ENCODE measurements around the gene ALX3.

The ALX3 gene

DNA sequence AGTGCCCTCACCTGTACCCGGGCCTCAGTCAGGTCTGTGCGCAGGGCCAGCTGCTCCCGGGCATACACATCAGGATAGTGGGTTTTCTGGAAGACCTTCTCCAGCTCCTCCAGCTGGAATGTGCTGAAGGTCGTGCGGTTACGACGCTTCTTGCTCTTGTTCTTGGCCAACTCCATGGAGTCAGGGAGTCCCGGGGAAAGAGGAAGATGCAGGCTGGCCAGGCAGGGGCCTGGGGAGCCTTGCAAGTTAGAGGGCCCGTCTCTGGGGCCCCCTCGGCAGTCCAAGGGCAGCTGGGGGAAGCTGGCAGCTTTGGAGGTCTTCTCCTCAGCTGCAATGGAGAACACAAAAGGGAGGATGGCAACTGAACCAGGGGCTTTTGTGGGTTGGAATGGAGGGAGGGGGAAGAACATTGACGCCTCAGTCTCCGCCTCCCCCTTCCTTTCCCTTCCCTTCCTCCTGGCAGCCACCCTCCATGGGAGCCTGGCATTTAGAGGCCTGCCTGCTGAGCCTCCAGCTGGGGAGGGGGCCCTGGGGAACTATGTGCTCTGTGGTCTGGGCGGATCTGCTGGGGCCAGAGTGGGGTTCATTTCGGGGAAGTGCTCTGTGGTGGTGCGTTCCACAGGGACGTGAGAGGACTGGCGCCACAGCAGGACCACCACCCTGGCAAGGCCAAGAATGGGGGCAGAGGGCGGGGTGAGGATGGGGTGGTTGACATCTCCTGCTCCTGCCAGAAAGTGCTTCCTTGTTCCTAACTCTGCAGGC, 5.7 kb downstream of the ALX3 start:
- no peak for DNase-seq

DNA sequence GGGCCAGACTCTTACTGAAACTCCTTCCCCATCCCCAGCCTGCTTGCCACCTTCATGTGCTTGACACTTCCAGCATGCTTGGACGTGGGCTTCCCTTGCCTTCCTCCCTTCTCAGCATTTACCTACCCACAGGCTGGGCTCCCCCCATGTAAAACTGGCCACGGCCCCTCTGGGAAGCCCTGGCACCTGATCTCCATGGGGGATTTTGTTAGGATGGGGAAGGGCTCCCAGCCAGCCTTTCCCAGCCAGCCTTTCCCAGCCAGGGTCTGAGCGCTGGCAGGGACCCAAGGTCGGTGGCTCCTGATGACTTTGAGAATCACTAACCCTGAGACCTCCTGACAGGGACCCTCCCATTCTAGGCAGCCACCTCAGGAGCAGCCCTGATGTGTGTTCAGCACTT, 6.7 kb downstream of the ALX3 start:
- DNase-seq, result no peak

DNA sequence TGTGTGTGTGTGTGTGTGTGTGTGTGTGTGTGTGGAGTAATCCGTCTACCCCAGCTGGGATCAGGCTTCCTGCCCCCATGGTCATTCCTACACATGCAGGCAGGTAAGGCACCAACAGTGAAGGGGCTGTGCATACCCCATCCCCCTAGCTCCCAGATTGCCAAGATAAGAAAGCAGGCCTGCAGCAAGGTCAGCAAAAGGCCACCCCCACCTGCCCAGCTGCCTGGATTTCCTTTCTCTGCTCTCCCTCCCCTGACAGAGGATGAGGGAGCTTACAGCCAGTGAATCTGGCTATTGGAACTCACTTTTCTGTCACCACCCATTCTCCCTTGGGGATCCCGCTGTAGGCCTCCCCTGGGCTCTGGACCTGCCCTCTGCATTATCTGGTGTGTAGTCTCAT, 7.9 kb downstream of the ALX3 start:
- no peak for DNase-seq

DNA sequence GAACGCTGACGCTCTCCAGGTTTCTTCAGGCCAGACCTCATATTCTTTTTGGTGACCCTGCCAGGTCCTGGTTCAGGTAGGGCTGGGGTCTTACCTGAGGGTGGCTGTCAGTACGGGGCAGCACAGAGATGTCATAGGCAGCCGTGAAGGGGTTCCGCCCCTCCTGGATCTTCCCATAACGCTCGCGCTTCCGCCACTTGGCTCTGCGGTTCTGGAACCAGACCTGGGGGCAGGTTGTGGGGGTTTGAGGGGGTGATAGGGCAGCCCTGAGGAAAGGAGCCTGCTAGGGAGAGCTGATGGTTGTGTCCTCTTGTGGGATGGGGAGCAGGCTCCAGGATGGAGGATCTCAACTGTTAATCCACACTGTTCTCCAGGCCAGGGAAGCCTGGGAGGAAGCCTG, 9.1 kb downstream of the ALX3 start:
- DNase-seq, result no peak

DNA sequence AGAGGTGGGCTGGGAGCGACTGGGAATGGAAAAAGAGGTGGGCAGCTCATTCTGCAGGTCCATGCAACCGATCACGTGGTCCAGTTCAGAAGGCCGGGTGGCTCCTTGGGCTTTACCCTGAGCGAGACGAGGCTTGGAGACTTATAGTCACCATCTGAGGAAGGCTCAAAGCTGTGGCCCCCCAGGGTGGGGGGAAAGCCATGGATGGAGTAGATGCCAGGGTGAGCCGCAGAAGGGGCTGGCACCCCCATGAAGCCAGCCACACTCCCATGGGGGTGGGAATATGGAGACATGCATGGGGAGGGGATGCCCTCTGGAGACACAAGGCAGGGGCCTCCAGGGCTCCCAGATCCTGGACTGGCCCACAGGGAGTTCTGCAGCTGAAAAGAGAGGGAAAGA, 9.8 kb downstream of the ALX3 start:
- DNase-seq, result no peak

DNA sequence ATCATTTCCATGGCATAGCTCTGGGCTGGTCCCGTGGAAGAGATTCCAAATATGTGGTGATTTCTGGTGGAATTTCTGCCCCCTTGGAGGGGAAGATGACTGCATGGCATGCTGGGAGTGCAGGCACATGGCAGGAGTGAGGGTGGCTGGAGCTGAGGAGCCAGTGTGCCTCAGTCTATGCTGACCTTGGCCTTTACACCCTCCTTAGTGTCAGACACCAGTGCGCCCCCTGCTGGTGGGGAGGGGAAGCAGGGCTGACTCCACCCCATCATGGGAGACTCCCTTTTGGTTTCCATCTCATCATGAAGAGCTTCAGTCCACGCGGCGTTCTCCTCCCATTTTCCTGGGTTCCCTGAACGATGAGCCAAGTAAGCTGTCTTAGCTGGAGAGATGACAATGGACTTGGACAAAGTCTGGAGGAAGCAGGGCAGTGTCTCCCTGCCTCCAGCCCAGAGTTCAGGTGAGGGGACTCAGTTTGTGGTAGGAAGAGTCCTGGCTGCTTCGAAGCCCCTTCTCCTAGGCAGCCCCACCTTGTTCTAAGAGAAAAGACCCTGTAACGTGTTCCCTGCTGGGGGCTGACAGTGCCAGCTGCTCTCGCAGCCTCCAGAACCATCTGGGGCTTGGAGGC, 10.3 kb downstream of the ALX3 start:
- no peak for DNase-seq

DNA sequence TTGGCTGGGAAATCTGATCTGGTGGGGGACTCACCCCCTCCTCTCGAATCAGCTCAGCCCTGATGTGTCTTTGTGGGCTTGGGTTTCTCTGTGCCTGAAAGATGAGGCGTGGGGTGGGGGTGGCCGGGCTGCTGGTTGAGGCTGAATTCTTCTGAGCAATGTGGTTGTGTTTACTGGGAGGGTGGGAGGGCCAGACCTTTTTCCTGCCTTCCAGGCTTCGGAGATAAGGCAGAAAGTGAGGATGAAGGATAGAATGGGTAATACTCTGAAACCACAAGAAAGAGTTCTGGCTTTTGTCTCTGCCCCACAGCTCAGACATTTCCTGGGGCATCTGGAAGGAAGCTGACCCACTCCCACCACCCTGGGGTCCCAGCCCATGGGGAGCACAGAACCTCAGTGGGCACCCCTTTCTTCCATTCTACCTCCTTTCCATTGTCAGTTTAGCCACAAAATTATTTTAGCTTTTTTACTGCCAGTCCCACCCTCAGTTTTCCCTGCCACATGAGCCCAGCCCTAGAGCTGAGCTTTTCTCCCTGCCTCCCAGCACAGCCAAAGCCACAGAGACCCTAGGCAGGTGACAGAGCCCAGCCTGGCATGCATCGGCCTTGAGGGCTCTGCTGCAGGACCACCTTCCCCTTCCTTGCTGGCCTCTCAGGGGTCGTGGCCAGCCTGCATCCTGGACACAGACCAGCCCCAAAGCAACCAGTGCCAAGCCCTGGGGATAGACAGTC, 11.2 kb downstream of the ALX3 start:
- DNase-seq, result no peak

DNA sequence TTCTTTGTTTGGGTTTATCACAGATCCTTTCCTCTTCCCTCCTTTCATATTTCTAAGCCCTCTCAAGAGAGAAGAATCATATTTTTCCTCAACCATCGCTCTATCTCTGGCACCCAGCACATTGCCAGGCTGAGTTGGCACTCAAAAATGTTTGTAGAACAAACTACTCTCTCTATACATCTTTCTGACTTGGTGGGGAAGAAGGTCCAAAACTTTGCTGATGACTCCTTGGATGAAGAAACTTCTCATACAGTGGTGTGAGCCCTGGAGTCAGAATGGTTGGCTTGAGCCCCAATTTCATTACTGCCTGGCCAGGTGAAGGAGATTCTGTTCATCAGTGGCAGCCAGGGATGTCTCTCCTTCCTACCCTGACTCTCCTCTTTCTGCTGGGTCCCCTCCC, 11.9 kb downstream of the ALX3 start:
- DNase-seq, result no peak

DNA sequence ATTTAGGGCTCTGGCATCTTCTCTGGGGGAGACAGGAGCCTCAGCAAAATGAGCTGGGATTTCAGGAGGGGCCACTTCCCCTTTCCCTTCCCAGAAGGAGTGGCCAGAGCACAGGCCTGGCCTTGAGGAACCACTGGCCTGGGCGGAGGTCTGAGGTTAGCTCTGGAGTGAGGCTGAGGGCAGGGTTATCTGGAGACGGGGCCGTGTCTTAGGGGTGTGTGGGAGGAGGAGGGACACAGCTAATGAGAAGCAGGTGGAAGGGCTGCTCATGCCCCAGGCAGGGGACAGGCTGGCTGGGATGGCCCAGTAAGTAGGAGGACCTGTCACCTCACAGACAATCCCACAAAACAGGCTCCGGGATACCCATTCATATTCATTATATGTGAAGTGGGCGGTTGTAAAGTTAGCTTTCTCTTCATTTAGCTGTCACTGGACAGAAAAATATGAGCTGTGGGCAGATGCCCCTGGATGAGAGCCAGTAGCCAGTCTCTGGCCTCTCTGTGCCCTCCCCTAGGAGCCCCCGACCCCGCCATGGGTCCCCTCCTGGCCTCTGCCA, 12.4 kb downstream of the ALX3 start:
- no peak for DNase-seq

DNA sequence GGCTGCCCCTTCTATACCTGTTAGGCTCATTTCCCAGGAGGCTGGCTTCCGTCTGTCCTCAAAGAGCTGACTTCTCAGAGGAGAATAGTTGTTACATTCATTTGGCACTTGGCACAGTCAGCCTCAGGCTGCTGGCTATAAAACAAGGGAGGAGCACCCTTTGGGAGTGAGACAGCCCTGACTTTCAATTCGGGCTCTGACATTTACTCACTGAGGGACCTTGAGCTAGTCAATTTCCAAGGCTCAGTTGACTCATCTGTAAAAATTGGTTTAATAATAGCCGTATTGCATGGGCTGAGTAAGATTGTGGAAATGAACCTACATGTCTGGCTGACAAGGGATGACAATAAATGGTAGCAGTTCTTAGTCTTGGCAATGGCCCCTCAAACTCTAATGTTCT, 13.7 kb downstream of the ALX3 start:
- peak; percentile 81 for DNase-seq

DNA sequence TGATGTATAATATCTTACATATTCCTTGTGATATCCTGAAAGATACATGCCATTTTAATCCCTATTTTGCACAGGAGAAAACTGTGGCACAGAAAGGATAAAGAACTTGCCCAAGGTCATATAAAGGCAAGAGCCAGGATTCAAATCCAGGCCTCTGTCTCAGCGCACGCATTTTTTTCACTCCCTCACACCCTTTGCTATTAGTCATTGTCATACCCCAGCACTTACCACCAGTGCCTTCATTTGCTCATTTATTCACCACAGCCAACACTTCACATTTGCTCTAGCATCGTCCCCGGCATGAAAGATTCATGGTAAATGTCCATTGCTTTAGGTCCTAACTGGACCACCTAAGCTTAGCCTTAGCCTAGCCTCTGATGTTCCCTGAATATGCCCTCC, 14.2 kb downstream of the ALX3 start:
- DNase-seq, result peak; percentile 41

DNA sequence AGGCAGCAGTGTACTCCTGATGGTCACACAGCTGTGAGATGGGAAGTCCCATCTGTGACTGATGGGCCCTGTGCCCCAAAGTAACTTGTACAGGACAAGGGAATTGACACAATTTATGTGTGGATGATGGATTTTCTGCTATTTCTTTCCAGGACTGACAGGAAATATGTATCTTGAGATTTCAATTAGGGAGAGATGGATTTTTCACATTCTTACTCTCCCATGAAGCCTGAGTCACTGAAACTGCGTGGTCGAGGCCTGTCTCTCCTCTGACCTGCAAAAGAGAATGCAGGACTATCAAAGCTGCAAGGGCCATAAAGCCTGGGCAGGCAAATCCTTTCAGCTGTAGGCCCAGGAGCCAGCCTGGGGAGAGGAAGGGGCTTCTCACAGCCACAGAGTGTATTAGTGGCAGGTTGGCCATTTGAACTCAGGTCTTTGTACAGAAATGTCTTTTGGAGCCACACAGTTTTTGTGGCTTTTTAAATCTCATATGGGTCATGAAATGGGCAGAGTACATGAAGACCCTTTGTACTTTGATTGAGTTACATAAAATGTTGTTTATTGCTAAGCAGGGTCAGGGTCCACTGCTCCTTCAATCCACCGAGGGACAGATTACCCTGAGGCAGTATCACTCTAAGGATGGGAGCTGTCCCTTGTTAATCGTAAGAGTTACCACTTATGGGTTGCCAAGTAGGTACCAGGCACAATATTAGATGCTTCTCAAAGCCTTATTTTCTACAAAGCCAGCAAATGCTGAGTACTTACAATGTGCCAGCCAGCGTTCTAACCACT, 14.8 kb downstream of the ALX3 start:
- peak; percentile 79 for DNase-seq

DNA sequence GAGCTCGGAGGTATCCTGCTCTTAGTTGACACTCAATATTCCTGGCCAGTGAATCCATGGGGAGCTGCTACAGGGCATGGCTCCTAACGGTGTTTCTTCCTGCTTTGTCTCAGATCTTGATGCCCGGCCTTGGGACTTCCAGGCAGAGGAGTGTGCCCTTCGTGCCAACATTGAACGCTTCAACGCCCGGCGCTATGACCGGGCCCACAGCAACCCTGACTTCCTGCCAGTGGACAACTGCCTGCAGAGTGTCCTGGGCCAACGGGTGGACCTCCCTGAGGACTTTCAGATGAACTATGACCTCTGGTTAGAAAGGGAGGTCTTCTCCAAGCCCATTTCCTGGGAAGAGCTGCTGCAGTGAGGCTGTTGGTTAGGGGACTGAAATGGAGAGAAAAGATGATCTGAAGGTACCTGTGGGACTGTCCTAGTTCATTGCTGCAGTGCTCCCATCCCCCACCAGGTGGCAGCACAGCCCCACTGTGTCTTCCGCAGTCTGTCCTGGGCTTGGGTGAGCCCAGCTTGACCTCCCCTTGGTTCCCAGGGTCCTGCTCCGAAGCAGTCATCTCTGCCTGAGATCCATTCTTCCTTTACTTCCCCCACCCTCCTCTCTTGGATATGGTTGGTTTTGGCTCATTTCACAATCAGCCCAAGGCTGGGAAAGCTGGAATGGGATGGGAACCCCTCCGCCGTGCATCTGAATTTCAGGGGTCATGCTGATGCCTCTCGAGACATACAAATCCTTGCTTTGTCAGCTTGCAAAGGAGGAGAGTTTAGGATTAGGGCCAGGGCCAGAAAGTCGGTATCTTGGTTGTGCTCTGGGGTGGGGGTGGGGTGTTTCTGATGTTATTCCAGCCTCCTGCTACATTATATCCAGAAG, 16.7 kb downstream of the ALX3 start:
- DNase-seq, result no peak

DNA sequence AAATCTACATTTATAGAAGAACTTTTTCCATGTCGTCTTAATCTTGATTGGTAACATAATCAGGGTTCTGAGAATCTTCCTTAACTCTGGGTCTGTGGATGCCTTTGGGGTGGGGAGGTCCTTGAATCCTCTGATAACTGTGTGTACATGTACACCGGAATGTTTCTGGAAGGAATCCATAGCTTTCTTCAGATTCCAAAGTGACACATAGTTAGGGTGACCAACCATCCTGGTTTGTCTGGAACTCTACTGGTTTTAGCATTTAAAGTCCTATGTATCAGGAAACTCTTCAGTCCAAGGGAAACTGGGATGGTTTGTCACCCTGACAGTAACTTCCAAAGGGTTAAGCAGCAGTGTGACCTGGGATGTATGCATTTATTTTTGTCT, 19.2 kb downstream of the ALX3 start:
- peak; percentile 75 for DNase-seq

DNA sequence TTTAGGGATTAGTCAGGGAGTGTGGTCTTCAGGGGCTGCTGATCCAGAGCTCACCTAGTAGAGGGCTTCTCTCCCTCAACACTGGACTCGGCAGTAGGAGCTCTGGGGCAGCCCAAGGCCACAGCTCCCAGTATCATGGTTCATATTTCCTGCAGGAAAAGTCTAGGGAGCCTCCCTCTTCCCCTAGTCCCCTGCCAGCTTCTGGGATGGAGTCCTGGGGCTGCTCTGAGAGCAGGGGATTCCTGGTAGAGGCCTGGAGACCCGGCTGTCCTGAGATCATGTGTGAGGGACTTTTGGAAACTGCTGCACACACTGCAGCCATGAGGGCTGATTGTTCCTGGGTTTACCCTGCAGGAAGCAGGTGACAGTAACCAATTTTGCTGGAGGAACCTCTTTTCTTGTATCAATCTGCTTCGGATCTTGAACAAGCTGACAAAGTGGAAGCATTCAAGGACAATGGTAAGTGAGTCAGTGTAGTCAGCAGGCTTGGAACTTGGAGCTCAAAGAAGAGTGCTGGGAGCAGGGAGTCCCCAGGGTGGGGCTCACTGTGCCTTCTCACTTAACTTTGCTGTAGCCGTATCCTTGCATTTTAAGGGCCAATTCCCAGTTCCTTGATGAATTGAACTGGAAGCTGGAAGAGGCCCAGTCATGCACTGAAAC, 19.7 kb downstream of the ALX3 start:
- peak; percentile 43 for DNase-seq

DNA sequence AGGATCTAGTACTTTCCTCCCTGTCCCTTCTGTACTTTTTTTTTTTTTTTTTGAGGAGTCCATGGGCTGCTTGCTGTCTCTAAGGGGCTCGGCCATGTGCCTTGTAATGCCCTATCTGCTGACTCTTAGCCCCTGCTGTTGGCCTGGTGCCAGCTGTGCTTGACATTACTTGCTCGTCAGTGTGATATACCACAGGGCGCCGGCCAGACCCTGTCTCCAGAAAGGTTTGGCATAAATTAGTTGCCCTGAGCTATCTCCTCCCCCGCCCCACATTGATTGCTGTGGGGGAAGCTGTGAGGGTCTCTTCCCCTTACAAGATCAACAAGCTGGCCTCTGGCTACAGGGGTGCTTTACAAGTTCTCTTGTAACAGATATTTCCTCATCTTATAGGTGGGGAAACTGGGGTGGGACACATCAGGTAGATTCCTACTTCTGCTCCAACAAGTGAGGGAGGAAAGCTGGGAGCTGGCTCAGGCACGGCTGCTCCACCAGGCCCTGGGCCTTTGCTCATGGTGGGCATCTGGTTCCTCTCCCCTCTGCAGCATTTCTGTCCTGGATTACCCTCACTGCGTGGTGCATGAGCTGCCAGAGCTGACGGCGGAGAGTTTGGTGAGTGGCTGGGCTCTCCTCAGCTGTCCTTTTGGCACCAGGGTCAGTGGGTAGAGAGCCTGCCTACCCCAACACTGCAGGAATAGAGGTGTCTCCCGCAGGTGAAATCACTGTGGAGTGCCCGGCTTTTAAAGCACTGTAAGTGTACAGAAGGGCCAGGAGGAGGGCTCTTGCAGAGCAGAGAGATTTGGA, 20.5 kb downstream of the ALX3 start:
- DNase-seq, result no peak

DNA sequence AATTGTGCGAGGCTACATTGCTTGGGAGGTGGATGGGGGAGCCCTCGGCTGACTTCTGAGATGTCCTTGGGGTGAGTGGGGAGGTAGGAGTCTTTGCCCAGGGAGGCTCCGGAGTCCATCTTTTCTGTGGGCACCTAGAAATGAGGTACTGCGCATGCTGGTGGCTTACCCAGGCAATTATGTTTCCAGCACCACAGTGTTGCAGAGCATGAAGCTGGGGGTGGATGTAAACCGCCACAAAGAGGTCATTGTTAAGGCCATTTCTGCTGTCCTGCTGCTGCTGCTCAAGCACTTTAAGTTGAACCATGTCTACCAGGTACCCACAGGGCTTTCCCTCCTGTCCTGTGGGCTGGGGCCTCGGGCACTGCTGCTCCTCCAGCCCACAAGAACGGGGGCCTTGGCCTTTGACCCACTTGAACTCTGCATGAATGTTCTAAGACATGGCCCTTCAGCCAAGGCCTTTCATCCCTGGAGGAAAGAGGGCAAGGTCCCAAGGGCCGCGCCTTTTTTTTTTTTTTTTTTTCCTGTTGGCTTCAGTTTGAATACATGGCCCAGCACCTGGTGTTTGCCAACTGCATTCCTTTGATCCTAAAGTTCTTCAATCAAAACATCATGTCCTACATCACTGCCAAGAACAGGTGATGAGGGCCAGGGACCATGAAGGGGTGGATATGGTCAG, 21.4 kb downstream of the ALX3 start:
- DNase-seq, result no peak

DNA sequence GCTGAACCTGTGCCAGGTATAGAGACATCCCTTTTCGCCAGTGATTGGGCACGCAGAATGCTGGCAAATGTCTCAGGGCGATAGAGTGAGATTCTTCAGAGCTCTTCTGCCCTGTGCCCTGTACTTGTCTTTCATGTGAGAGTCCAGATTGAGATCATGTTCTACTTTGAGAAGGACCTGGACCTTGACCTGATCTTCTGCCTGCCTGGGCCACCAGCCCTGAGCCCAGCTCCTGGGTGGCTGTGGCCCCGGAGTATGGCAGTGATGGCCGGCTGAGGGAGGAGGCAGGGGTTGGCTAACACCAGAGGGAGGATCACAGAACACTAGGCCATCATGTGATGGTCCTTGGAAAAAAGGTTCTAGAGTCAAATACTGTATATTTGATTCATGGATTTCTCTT, 22.2 kb downstream of the ALX3 start:
- DNase-seq, result no peak

DNA sequence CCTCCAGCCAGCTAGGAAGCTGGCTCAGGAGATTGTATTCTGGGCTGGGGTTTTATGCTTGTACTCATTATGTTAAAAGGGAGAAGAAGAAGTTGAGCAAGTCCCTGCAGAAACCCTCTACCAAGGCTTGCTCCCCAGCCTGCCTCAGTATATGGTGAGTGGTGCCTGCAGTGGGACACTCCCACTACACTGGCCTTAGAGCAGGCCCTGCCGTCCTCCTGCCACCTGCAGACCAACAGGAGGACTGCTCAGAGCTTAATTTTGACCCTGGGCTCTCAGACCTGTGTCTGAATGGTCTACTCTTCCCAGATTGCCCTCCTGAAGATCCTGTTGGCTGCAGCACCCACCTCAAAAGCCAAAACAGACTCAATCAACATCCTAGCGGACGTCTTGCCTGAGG, 23.0 kb downstream of the ALX3 start:
- no peak for DNase-seq

DNA sequence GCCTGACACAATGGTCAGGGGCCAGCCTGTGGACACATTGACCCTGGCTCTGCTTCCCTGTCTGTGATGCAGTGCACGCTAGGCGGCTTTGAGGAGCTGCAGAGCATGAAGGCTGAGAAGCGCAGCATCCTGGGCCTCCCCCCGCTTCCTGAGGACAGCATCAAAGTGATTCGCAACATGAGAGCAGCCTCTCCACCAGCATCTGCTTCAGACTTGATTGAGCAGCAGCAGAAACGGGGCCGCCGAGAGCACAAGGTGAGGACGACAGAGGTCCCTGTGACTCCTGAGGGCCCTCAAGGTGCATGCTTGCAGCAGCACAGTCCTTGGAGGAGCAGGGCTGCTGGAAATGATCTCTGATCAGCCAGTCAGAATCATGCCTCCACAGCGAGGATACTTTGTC, 27.5 kb downstream of the ALX3 start:
- DNase-seq, result no peak
